Measurements from ENCODE around the gene ZNG1B.
"Not testable (repeated sequence)": the region's sequence is repeated elsewhere in the genome, so short reads cannot be mapped to it uniquely, and the experiment has no call there.

Gene ZNG1B

GRCh38 chr2:113499886-113500722, 62.6 kb downstream of the ZNG1B start:
- not testable (repeated sequence) for FAIRE-seq; DNase-seq (ENCODE audit: insufficient read length, low spot score)

DNA sequence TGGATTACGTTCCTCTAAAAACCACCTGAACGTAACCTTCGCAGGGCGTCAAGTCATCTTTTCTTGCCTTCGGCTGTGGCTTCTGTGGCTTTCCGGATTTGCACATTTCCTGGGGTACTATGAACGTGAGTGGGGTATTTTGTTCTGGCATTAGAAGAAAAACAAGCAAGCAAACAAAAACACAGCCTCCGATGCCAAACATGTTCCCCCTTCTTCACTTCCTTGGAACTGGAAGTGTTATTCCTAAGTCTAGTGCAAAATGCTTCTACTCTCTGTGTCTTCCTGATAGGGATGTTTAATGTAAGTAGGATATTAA, 63.2 kb downstream of the ZNG1B start:
- not testable (repeated sequence) for FAIRE-seq

GRCh38 chr2:113502216-113503093, 65.0 kb downstream of the ZNG1B start:
- not testable (repeated sequence) for DNase-seq (ENCODE audit: insufficient read length, low spot score); FAIRE-seq

More for the DNA sequence above, 63.2 kb downstream of the ZNG1B start:
- not testable (repeated sequence) for DNase-seq (ENCODE audit: insufficient read length, low spot score)

DNA sequence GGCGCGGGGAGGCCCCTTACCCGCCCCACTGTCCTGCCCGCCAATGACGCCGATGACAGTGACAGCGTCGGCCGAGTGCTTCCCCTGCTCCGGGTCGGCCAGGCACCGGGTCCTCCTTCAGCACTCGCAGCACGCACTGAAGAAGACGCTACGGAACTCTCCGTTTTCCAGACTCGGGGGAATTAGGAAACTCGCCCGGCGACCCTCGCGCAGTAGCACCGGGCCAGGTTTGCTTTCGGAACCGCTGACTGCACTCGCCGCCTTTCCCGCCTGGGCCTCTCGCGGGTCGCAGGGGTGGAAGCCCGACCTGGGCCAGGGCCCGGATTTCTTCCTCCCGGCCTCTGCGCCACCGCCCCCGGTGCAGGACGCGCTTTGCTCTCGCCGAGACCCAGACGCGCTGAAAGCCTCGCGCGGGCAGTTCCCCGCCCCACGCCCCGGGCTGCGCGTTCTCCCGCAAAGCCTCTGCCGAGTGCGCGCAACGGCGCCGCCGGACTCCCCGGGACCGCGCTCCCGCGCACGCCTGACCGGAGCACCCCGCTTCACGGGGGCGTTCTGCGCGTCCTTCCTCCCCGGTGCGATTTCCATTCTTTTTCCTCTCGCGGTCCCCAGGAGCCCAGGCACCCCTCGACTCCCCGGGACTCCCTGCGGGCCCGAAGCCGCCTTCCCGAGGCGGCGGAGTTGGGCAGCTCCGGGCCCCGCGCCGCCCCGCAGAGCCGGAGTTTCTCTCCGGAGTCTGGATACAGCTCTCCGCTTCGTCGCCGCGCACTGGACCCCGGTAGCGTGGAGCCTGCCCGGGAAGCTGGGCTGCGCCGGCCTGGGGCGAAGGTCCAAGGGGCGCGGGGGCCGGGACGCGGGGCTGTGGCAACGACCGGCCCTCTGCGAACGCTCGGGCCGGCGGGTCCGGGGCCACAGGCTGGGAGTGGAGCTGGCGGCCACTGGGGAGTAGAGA, 65.9 kb downstream of the ZNG1B start:
- not testable (repeated sequence) for FAIRE-seq; DNase-seq (ENCODE audit: insufficient read length, low spot score)

- FAIRE-seq; DNase-seq (ENCODE audit: insufficient read length, low spot score): not testable (repeated sequence)
Measured at GRCh38 chr2:113504081-113504480, 66.6 kb downstream of the ZNG1B start.

DNA sequence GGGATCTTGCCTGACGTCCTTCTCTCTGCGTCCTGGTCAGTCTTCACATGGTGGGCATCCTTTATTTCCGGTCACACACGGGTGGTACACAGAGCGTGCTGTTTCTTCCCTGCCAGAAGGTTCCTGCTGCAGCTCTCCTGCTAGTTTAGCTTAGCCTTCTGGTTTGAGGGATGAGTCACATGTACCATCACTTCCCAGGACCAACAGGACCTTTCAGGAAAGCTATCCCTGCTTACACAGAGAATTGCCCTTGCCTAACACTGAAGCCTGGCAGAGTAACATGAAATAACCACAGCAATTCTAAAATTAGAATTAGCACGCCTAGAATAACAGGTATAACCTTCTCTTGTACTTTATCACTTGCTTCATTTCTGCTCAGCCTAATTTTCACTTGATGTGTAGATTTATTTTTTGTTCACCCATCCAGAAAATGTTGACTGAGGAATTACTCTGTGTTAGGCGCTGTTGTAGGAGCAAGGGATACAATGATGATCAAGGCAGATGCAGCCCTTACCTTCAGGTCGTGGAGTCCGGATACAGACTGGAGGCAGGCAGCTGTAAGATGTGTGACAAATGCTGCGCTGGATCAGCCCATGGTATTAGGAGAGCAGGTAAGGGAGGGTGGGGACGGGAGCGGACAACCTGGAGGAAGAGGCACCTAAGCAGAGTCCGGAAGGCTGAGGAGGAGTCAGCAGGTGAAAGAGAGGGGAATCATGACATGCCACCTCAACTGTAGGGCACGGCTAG, 70.1 kb downstream of the ZNG1B start:
- not testable (repeated sequence) for FAIRE-seq; DNase-seq (ENCODE audit: insufficient read length, low spot score)

- not testable (repeated sequence) for FAIRE-seq; DNase-seq (ENCODE audit: insufficient read length, low spot score)
Measured at GRCh38 chr2:113508187-113508586, 70.7 kb downstream of the ZNG1B start.

GRCh38 chr2:113510913-113511312, 73.4 kb downstream of the ZNG1B start:
- not testable (repeated sequence) for FAIRE-seq; DNase-seq (ENCODE audit: insufficient read length, low spot score)

DNA sequence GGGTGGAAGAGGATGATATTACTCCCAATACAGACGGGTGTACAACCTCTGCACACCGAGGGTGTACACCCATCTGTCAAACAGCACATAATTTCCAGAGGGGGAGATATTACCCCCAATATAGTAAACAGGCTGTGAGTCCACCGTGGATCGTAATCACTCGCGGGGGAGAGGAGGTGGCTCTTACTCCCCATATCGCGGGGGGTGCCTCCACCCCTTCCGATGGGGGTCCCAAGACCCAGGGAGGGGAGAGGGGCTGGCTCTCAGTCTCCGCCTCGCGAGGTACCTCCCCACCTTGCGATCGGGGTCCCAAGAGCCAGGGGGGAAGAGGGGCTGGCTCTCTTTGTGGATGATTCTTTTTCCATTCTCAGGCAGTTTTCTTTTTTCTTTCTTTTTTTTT, 74.4 kb downstream of the ZNG1B start:
- FAIRE-seq; DNase-seq (ENCODE audit: insufficient read length, low spot score): not testable (repeated sequence)

- not testable (repeated sequence) for FAIRE-seq; DNase-seq (ENCODE audit: insufficient read length, low spot score)
Measured at GRCh38 chr2:113515457-113515856, 78.0 kb downstream of the ZNG1B start.

- not testable (repeated sequence) for FAIRE-seq; DNase-seq (ENCODE audit: insufficient read length, low spot score)
Measured at GRCh38 chr2:113515995-113516394, 78.5 kb downstream of the ZNG1B start.

DNA sequence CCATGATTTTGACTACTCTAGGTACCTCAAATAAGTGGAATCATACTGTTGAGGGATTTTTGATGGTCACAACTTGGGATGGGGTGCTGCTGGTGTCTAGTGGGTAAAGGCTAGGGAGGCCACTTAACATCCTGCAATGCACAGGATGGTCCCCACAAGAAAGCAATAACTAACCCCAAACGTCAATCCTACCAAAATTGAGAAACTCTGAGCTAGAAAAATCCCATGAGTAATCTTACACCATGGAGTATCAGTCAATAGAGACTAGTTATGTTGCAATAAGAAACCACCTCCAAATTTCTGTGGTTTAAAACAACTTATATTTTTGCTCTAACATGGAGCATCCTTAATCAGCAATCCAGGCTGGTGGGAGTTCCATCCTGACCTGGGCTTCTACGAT, 79.5 kb downstream of the ZNG1B start:
- DNase-seq (ENCODE audit: insufficient read length, low spot score); FAIRE-seq: not testable (repeated sequence)

GRCh38 chr2:113520837-113521236, 83.3 kb downstream of the ZNG1B start:
- not testable (repeated sequence) for FAIRE-seq; DNase-seq (ENCODE audit: insufficient read length, low spot score)

DNA sequence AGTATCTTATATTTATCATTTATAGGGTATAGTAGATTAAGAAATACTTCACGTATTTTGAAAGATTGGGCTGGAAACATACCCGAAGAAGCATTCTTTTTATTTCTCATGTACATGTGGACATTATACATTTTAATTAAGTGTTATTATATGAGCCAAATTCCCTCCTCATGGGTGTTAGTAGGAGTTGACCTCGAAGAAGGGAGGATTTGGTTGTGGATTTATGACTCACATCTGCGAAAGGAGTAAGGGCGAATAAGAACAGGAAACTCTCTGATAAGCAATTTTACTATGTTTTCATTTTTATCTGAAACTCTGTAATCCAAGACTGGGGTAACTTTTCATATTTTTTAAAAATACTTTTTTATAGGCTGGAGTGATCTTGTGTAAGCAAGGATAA, 84.0 kb downstream of the ZNG1B start:
- FAIRE-seq; DNase-seq (ENCODE audit: insufficient read length, low spot score): not testable (repeated sequence)

DNA sequence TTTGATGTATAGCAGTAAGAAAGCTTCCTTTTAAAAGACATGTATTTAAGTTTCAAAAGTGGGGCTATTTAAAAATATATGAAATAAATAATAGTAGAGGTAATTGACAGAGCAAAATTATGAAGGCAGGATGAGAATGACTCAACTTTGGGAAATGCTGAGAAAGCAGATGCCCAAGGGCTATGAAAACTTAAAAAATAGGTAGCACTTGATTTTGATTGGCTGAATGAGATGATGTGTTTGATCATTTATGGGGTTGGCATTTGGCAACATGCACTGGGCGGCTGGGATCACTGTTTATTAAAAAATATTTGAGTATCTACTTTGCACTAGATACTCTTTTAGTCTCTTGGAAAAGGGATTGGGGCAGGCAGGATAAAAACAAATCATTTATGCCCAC, 87.5 kb downstream of the ZNG1B start:
- FAIRE-seq; DNase-seq (ENCODE audit: insufficient read length, low spot score): not testable (repeated sequence)

DNA sequence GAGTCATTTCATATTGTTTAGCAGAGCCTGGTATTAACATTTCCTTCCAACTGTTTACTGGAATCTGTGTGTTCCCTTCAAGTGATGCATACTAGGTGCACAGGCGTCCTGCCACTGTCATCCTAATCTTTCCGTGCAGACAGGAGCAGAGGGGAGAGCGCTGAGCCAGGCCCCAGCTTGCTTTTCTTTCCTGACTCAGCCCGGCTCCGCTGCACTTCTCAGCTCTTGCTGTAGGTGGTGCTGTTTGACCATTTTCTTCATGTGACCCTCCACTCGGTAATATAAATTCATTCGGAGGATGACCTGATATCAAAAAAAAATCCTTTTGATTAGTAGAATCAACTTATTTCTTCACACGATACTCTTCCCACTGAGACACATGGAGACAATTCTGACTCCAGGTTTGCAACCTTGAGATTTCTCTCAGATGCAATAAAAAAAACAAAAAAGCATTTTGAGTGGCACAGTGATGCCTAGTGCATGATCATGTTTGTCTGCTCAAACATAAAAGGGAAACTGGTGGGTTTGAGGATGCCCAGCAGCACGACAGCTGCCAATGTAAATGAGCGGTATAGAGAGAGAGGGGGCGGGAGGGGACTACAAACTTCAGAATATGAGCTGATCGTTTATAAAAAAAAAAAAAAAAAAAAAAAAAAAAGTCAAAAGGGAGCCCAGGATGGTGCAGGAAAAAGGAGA, 90.0 kb downstream of the ZNG1B start:
- not testable (repeated sequence) for FAIRE-seq; DNase-seq (ENCODE audit: insufficient read length, low spot score)

GRCh38 chr2:113528126-113528525, 90.6 kb downstream of the ZNG1B start:
- FAIRE-seq; DNase-seq (ENCODE audit: insufficient read length, low spot score): not testable (repeated sequence)

- DNase-seq (ENCODE audit: insufficient read length, low spot score); FAIRE-seq: not testable (repeated sequence)
Measured at GRCh38 chr2:113528904-113529303, 91.4 kb downstream of the ZNG1B start.

Data from GM12891 (cell line).